Measurements from ENCODE around the gene TNFRSF1A.

DNA sequence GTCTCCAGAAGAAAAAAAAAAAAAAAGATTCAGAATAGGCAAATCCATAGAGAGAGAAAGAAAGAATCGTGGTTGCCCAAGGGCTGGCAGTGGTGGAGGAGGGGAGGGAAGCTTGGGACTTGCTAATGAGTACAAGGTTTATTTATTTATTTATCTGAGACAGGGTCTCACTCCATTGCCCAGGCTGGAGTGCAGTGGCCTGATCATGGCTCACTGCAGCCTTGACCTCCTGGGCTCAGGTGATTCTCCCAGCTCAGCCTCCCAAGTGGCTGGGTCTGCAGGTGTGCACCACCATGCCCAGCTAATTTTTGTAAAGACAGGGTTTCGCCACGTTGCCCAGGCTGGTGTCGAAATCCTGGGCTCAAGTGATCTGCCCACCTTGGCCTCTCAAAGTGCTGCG is 9.7 kb upstream of the TNFRSF1A start:
- TF ChIP-seq CTCF (IDR thresholded peaks at IDR 0.05; ENCODE audit: low read depth, low read length, missing input control) (no peak), ATF3 (IDR thresholded peaks at IDR 0.05) (no peak), GABPA (IDR thresholded peaks at IDR 0.05 in 1 of 2, conservative IDR thresholded peaks at IDR 0.05 in 1 of 2) (no peak), JUND (IDR thresholded peaks at IDR 0.05) (no peak), HNF4A (conservative IDR thresholded peaks at IDR 0.05) (no peak), RAD21 (IDR thresholded peaks at IDR 0.05) (no peak)
- TF ChIP-seq, protein P1, sequence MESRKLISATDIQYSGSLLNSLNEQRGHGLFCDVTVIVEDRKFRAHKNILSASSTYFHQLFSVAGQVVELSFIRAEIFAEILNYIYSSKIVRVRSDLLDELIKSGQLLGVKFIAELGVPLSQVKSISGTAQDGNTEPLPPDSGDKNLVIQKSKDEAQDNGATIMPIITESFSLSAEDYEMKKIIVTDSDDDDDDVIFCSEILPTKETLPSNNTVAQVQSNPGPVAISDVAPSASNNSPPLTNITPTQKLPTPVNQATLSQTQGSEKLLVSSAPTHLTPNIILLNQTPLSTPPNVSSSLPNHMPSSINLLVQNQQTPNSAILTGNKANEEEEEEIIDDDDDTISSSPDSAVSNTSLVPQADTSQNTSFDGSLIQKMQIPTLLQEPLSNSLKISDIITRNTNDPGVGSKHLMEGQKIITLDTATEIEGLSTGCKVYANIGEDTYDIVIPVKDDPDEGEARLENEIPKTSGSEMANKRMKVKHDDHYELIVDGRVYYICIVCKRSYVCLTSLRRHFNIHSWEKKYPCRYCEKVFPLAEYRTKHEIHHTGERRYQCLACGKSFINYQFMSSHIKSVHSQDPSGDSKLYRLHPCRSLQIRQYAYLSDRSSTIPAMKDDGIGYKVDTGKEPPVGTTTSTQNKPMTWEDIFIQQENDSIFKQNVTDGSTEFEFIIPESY (IDR thresholded peaks at IDR 0.05): no peak

All from liver (tissue), 3 donors.